ENCODE measurements around the gene SAMD1.
"Not testable (repeated sequence)": the region's sequence is repeated elsewhere in the genome, so short reads cannot be mapped to it uniquely, and the experiment has no call there.

Gene SAMD1

DNA sequence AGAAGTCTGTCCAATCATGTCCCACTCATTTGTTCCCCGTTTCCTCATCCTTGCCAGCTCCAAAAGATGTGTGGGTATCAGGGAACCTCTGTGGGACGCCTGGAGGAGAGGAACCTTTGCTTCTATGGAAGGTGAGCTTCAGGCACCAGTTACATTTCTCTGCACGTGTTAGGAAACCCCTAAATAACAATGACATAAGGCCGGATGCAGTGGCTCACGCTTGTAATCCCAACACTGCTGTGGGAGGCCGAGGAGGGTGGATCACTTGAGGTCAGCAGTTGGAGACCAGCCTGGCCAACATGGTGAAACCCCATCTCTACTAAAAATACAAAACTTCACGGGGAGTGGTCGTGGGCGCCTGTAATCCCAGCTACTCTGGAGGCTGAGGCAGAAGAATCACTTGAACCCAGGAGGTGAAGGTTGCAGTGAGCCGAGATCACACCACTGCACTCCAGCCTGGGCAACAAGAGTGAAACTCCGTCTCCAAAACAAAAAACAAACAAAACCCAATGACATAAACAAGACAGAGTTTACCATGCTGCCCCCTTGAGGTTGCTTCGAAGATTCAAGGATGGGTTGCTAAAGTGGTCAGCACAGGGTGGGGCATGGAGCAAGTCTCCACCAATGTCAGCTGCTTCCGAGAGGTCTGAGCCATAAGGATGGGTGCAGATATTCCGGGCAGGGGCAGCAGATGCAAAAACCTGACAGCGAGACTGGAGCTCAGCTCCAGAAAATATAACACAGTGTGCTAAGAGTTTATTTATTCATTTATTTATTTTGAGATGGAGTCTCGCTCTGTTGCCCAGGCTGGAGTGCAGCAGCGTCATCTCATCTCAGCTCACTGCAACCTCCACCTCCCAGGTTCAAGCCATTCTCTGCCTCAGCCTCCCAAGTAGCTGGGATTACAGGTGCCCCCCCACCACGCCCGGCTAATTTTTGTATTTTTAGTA is 47.6 kb downstream of the SAMD1 start:
- in situ Hi-C loops (cut with MboI; ENCODE audit: low sequenced_read_pairs): not testable (repeated sequence)

DNA sequence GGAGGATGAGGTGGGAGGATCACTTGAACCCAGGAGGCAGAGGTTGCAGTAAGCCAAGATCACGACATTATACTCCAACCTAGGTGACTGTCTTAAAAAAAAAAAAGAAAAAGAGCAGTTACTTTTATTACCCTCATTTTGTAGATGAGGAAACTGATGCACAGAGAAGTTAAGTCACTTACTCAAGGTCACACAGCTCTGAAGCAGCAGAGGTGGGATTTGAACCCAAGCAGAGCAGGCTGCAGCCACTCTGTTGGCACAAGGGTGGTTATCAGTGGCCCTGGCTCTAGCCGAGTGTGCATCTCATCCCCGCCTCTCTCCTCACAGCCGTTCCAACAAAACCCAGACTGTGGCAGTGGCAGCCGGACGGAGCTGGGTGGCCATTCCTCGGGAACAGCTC is 51.4 kb downstream of the SAMD1 start:
- in situ Hi-C loops (cut with MboI; ENCODE audit: low sequenced_read_pairs): no loop called here

Measured in HL-60/S4 (cell line).